ENCODE results near the gene IHH.

Gene IHH

GRCh38 chr2:219037783-219038499 lies 22.8 kb downstream of the IHH start:
- H3K4me1 ChIP-seq (ENCODE audit: control insufficient read depth, insufficient read depth, low read length) = no peaks in the 10 kb centered on the region
- H3K36me3 ChIP-seq (ENCODE audit: control insufficient read depth in 2 of 2, insufficient read depth in 2 of 2, low read length in 2 of 2) = no peaks in the 10 kb centered on the region
- peaks cover 27 to 42% of the 10 kb centered on the region in 2 donors for H3K27me3 ChIP-seq (ENCODE audit: control insufficient read depth in 1 of 2, insufficient read depth in 2 of 2, low read length in 2 of 2)
- H3K27ac ChIP-seq (ENCODE audit: low read length) = no peak overlapping the region
- H3K9me3 ChIP-seq (ENCODE audit: control insufficient read depth in 2 of 2, low read length in 2 of 2) = no peaks in the 10 kb centered on the region
- H3K9ac ChIP-seq (ENCODE audit: low read length in 2 of 2) = no peak overlapping the region
- no peak overlapping the region for H3K4me3 ChIP-seq (ENCODE audit: low read length in 2 of 2)

- Histone ChIP-seq H3K9ac (ENCODE audit: low read length in 2 of 2) (no peak overlapping the region), H3K27me3 (ENCODE audit: control insufficient read depth in 1 of 2, insufficient read depth in 2 of 2, low read length in 2 of 2) (peaks cover 17 to 29% of the 10 kb centered on the region in 2 donors), H3K36me3 (ENCODE audit: control insufficient read depth in 2 of 2, insufficient read depth in 2 of 2, low read length in 2 of 2) (no peaks in the 10 kb centered on the region), H3K27ac (ENCODE audit: low read length) (no peak overlapping the region), H3K4me3 (ENCODE audit: low read length in 2 of 2) (no peak overlapping the region), H3K4me1 (ENCODE audit: control insufficient read depth, insufficient read depth, low read length) (no peaks in the 10 kb centered on the region), H3K9me3 (ENCODE audit: control insufficient read depth in 2 of 2, low read length in 2 of 2) (no peaks in the 10 kb centered on the region)
These were observed 24.8 kb downstream of the IHH start for GRCh38 chr2:219035942-219036341.

- Histone ChIP-seq H3K27me3 (ENCODE audit: control insufficient read depth in 1 of 2, insufficient read depth in 2 of 2, low read length in 2 of 2) (peaks cover 16 to 28% of the 10 kb centered on the region in 2 donors), H3K36me3 (ENCODE audit: control insufficient read depth in 2 of 2, insufficient read depth in 2 of 2, low read length in 2 of 2) (no peaks in the 10 kb centered on the region), H3K9ac (ENCODE audit: low read length in 2 of 2) (no peak overlapping the region), H3K4me3 (ENCODE audit: low read length in 2 of 2) (no peak overlapping the region), H3K4me1 (ENCODE audit: control insufficient read depth, insufficient read depth, low read length) (no peaks in the 10 kb centered on the region), H3K9me3 (ENCODE audit: control insufficient read depth in 2 of 2, low read length in 2 of 2) (no peaks in the 10 kb centered on the region), H3K27ac (ENCODE audit: low read length) (no peak overlapping the region)
These were observed 25.9 kb downstream of the IHH start for GRCh38 chr2:219034823-219035222.

DNA sequence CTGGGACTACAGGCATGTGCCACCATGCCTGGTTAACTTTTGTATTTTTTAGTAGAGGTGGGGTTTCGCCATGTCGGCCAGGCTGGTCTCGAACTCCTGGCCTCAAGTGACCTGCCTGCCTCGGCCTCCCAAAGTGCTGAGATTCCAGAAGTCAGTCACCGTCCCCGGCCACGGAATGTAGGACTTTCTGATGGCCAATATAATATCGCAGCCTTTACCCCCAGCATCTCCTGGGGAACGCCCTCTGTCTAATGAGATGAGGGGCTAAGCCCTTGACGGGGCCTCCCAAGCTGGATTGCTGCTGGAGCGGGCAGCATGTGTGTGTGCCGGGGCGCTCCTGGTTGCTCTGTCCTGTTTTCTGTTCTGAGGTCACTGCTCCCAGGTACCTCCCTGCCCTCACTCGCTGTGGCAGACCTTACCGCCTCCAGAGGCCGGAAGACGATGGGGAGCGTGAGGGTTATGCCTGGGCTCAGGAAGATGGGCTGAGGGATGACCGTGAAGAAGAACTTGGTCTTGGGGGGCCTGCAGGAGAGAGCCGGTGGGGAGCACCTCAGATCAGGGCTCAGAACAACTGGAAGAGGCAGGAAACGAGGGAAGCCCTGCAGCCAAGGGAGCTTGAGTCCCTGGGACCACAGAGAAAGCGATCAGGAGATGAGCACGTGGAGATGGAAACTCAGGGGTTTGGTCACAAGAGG lies 28.5 kb downstream of the IHH start:
- Histone ChIP-seq H3K27me3 (ENCODE audit: control insufficient read depth in 1 of 2, insufficient read depth in 2 of 2, low read length in 2 of 2) (peaks cover 16 to 18% of the 10 kb centered on the region in 2 donors), H3K4me1 (ENCODE audit: control insufficient read depth, insufficient read depth, low read length) (no peaks in the 10 kb centered on the region), H3K9ac (ENCODE audit: low read length in 2 of 2) (no peak overlapping the region), H3K27ac (ENCODE audit: low read length) (no peak overlapping the region), H3K4me3 (ENCODE audit: low read length in 2 of 2) (no peak overlapping the region), H3K9me3 (ENCODE audit: control insufficient read depth in 2 of 2, low read length in 2 of 2) (no peaks in the 10 kb centered on the region), H3K36me3 (ENCODE audit: control insufficient read depth in 2 of 2, insufficient read depth in 2 of 2, low read length in 2 of 2) (no peaks in the 10 kb centered on the region)

GRCh38 chr2:219031005-219031738 lies 29.5 kb downstream of the IHH start:
- peaks cover 14 to 17% of the 10 kb centered on the region in 2 donors for H3K27me3 ChIP-seq (ENCODE audit: control insufficient read depth in 1 of 2, insufficient read depth in 2 of 2, low read length in 2 of 2)

GRCh38 chr2:219030177-219030940 lies 30.4 kb downstream of the IHH start:
- peaks cover 14 to 15% of the 10 kb centered on the region in 2 donors for H3K27me3 ChIP-seq (ENCODE audit: control insufficient read depth in 1 of 2, insufficient read depth in 2 of 2, low read length in 2 of 2)
- no peak overlapping the region for H3K4me3 ChIP-seq (ENCODE audit: low read length in 2 of 2)
- H3K27ac ChIP-seq (ENCODE audit: low read length) = no peak overlapping the region

More at GRCh38 chr2:219031005-219031738, 29.5 kb downstream of the IHH start:
- Histone ChIP-seq H3K36me3 (ENCODE audit: control insufficient read depth in 2 of 2, insufficient read depth in 2 of 2, low read length in 2 of 2) (no peaks in the 10 kb centered on the region), H3K9me3 (ENCODE audit: control insufficient read depth in 2 of 2, low read length in 2 of 2) (no peaks in the 10 kb centered on the region), H3K4me3 (ENCODE audit: low read length in 2 of 2) (no peak overlapping the region), H3K9ac (ENCODE audit: low read length in 2 of 2) (no peak overlapping the region), H3K4me1 (ENCODE audit: control insufficient read depth, insufficient read depth, low read length) (no peaks in the 10 kb centered on the region), H3K27ac (ENCODE audit: low read length) (no peak overlapping the region)

DNA sequence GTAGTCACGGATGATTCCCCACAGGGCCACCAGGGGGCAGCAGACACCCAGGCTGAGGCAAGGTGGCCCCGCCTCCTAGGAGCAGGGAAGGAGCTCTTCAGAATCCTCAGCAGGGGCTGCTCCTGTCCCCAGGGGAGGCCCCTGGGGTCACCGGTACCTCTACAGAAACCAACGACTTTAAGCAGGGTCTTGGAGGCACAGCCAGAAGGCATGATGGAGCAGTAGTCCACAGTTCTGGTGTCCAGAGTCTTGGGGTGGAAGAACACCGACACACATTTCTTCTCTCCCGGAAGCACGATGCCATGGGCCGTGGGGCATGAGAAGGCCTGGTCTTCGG lies 30.9 kb downstream of the IHH start:
- no peak overlapping the region for H3K27ac ChIP-seq (ENCODE audit: low read length)
- no peaks in the 10 kb centered on the region for H3K36me3 ChIP-seq (ENCODE audit: control insufficient read depth in 2 of 2, insufficient read depth in 2 of 2, low read length in 2 of 2)
- peaks cover 14% of the 10 kb centered on the region in 2 donors for H3K27me3 ChIP-seq (ENCODE audit: control insufficient read depth in 1 of 2, insufficient read depth in 2 of 2, low read length in 2 of 2)
- no peaks in the 10 kb centered on the region for H3K4me1 ChIP-seq (ENCODE audit: control insufficient read depth, insufficient read depth, low read length)
- no peaks in the 10 kb centered on the region for H3K9me3 ChIP-seq (ENCODE audit: control insufficient read depth in 2 of 2, low read length in 2 of 2)
- no peak overlapping the region for H3K9ac ChIP-seq (ENCODE audit: low read length in 2 of 2)
- no peak overlapping the region for H3K4me3 ChIP-seq (ENCODE audit: low read length in 2 of 2)

More at GRCh38 chr2:219030177-219030940, 30.4 kb downstream of the IHH start:
- Histone ChIP-seq H3K9ac (ENCODE audit: low read length in 2 of 2) (no peak overlapping the region), H3K9me3 (ENCODE audit: control insufficient read depth in 2 of 2, low read length in 2 of 2) (no peaks in the 10 kb centered on the region), H3K4me1 (ENCODE audit: control insufficient read depth, insufficient read depth, low read length) (no peaks in the 10 kb centered on the region), H3K36me3 (ENCODE audit: control insufficient read depth in 2 of 2, insufficient read depth in 2 of 2, low read length in 2 of 2) (no peaks in the 10 kb centered on the region)

DNA sequence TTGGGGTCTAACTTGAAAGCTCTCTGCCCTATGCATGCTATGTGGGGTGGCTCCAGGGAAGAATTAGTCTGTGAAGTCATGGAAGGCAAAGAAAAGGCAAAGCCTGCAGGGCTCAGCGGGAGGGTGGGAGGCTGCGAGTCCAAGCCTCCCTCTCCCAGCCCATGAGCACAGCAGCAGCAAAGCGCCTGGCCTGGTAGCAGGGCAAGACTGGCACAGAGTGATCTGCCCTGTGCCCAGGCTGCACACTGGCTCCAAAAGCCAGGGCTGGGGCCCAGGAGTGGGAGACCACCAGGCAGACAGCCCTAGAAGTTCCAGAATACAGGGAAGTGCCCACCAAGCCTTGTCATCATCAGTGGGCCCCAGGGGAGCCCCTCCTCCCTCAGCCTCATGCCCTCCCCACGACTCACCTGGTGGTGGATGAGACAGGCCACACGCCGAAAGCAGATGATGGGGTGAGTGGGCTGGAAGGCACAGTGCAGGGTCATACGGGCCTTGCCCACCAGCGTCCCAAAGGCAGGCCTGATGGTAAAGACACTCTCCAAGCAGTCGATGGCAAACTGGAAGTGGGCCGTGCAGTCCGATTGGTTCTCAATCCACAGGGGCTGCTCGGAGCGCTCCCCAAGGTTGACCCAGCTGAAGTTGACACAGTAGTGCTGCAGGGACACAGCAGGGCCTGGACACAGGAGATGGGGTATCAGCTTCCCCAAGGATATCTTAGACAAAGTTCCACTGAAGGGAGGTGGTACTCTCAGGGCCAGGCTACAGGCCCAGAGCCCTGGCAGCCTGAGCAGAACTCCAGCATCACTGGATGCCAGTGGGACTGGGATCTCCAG lies 31.5 kb downstream of the IHH start:
- no peak overlapping the region for H3K9ac ChIP-seq (ENCODE audit: low read length in 2 of 2)
- no peak overlapping the region for H3K4me3 ChIP-seq (ENCODE audit: low read length in 2 of 2)
- H3K27me3 ChIP-seq (ENCODE audit: control insufficient read depth in 1 of 2, insufficient read depth in 2 of 2, low read length in 2 of 2) = peaks cover 14% of the 10 kb centered on the region in 2 donors
- no peak overlapping the region for H3K27ac ChIP-seq (ENCODE audit: low read length)
- no peaks in the 10 kb centered on the region for H3K9me3 ChIP-seq (ENCODE audit: control insufficient read depth in 2 of 2, low read length in 2 of 2)
- no peaks in the 10 kb centered on the region for H3K4me1 ChIP-seq (ENCODE audit: control insufficient read depth, insufficient read depth, low read length)
- no peaks in the 10 kb centered on the region for H3K36me3 ChIP-seq (ENCODE audit: control insufficient read depth in 2 of 2, insufficient read depth in 2 of 2, low read length in 2 of 2)

DNA sequence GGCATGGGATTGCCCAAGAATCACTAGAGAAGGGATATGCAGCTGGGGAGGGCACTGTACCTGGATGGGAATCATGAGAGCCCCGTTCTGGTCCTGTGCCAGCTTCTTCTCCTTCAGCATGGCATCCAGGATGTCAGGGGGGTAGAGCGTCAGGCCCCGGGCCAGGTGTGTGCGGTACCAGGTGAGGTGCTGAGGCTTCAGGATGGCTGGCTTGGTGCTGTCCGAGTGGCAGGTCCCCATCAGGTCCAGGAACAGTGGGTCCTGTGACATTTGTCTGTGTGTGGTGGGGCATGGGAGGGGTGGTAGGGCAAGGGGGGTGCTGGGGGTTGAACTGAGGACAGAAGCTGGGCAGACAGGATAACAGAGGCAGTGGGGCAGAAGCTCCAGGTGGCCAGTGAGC lies 32.6 kb downstream of the IHH start:
- Histone ChIP-seq H3K4me1 (ENCODE audit: control insufficient read depth, insufficient read depth, low read length) (no peaks in the 10 kb centered on the region), H3K9me3 (ENCODE audit: control insufficient read depth in 2 of 2, low read length in 2 of 2) (no peaks in the 10 kb centered on the region), H3K9ac (ENCODE audit: low read length in 2 of 2) (no peak overlapping the region), H3K27me3 (ENCODE audit: control insufficient read depth in 1 of 2, insufficient read depth in 2 of 2, low read length in 2 of 2) (peaks cover 14 to 15% of the 10 kb centered on the region in 2 donors), H3K36me3 (ENCODE audit: control insufficient read depth in 2 of 2, insufficient read depth in 2 of 2, low read length in 2 of 2) (no peaks in the 10 kb centered on the region), H3K4me3 (ENCODE audit: low read length in 2 of 2) (no peak overlapping the region), H3K27ac (ENCODE audit: low read length) (no peak overlapping the region)

Data from stomach smooth muscle (tissue), 2 donors.